Liver (tissue), 9 donors: ENCODE measurements around the gene NCAPG2. TPM values are rescaled to one million over a fixed set of nuclear protein-coding genes. Genes with fewer than 3 reads are reported as not detected.
A peak's percentile ranks its signal among the peaks of the same experiment; 100 is the strongest.
"Not testable (repeated sequence)": the region's sequence is repeated elsewhere in the genome, so short reads cannot be mapped to it uniquely, and the experiment has no call there.

ENCODE experiments used
- DNase-seq: peaks from one replicate; pipeline ENCODE4 v3.0.0-alpha.2; 2017; ENCODE audit warnings: low spot score
- H3K27ac ChIP-seq, 2 donors: one replicate each; pipeline ENCODE4 v1.7.0; 2013; ENCODE audit warnings: inconsistent platforms in 2 of 2, low read length in 2 of 2, control low read depth in 1 of 2, low read depth in 1 of 2, mild to moderate bottlenecking in 1 of 2
- H3K27me3 ChIP-seq, 4 donors: one replicate each; pipeline versions ENCODE4 v1.6.1 to v1.7.0; 2013; ENCODE audit warnings: low read length in 3 of 4, inconsistent platforms in 1 of 4, mild to moderate bottlenecking in 1 of 4, moderate library complexity in 1 of 4; ENCODE audit not compliant: control insufficient read depth in 4 of 4, insufficient read depth in 4 of 4
- H3K36me3 ChIP-seq, 4 donors: one replicate each; pipeline versions ENCODE4 v1.6.1 to v1.7.0; 2013; ENCODE audit warnings: low read length in 3 of 4, mild to moderate bottlenecking in 3 of 4, low read depth in 1 of 4, moderate library complexity in 1 of 4; ENCODE audit not compliant: control insufficient read depth in 4 of 4, insufficient read depth in 3 of 4
- H3K4me1 ChIP-seq, 4 donors: one replicate each; pipeline versions ENCODE4 v1.6.1 to v1.7.0; 2013; ENCODE audit warnings: low read length in 3 of 4, mild to moderate bottlenecking in 3 of 4, moderate library complexity in 1 of 4; ENCODE audit not compliant: control insufficient read depth in 4 of 4, insufficient read depth in 4 of 4
- H3K4me3 ChIP-seq, 3 donors: one replicate each; pipeline versions ENCODE4 v1.6.1 to v1.7.0; 2013; ENCODE audit warnings: low read length in 3 of 3, control low read depth in 1 of 3, low read depth in 1 of 3, mild to moderate bottlenecking in 1 of 3
- H3K9ac ChIP-seq, 2 donors: one replicate each; pipeline ENCODE4 v1.7.0; 2013; ENCODE audit warnings: low read length in 2 of 2, mild to moderate bottlenecking in 2 of 2, moderate library complexity in 2 of 2, control low read depth in 1 of 2, low read depth in 1 of 2
- H3K9me3 ChIP-seq, 4 donors: one replicate each; pipeline versions ENCODE4 v1.6.1 to v1.7.0; 2013; ENCODE audit warnings: low read length in 3 of 4; ENCODE audit not compliant: control insufficient read depth in 4 of 4
- GABPA ChIP-seq, 2 donors: IDR thresholded peaks in 1 of 2; conservative IDR thresholded peaks in 1 of 2; 2 replicates each; pipeline ENCODE4 v1.6.1; 2016; ENCODE audit warnings: antibody characterized with exemption in 2 of 2, mild to moderate bottlenecking in 1 of 2, moderate library complexity in 1 of 2
- HNF4A ChIP-seq, 2 donors: conservative IDR thresholded peaks; 2 replicates each; pipeline ENCODE4 v1.6.1; 2016; ENCODE audit warnings: antibody characterized with exemption in 2 of 2, mild to moderate bottlenecking in 2 of 2
- HNF4G ChIP-seq: IDR thresholded peaks from 2 replicates; pipeline ENCODE4 v1.6.1; 2016; ENCODE audit warnings: antibody characterized with exemption
- JUND ChIP-seq, 2 donors: IDR thresholded peaks; 2 replicates each; pipeline ENCODE4 v1.6.1; 2016; ENCODE audit warnings: antibody characterized with exemption in 2 of 2
- NR2F2 ChIP-seq: IDR thresholded peaks from 2 replicates; pipeline ENCODE4 v1.6.1; 2016; ENCODE audit warnings: antibody characterized with exemption
- RAD21 ChIP-seq, 2 donors: IDR thresholded peaks; 2 replicates each; pipeline ENCODE4 v1.6.1; 2016; ENCODE audit warnings: antibody characterized with exemption in 2 of 2, mild to moderate bottlenecking in 2 of 2
- RXRA ChIP-seq, 2 donors: IDR thresholded peaks; 2 replicates each; pipeline ENCODE4 v1.6.1; 2017 to 2018; ENCODE audit warnings: antibody characterized with exemption in 2 of 2, mild to moderate bottlenecking in 1 of 2
- SP1 ChIP-seq: IDR thresholded peaks from 2 replicates; pipeline ENCODE4 v1.6.1; 2018; ENCODE audit warnings: antibody characterized with exemption, mild to moderate bottlenecking
- YY1 ChIP-seq: IDR thresholded peaks from 2 replicates; pipeline ENCODE4 v1.6.1; 2016; ENCODE audit warnings: antibody characterized with exemption, mild to moderate bottlenecking
- WGBS: extraction: QIAGEN DNeasy Blood & Tissue Kit; methylation state at CpG from one replicate; pipeline ENCODE4 v1.1.7; 2013; 5-methylcytosine and 5-hydroxymethylcytosine counted together
- polyA plus RNA-seq, 2 donors: library from polyadenylated mRNA; stranded (reverse) in 1 of 2; unstranded in 1 of 2; fragments of 200-250 nt in 1 of 2; fragments of >200 nt in 1 of 2; fragmentation: Nextera tagmentation in 1 of 2; extraction: Ambion mirVana in 1 of 2; gene quantifications; one replicate each; pipeline versions ENCODE4 v1.2.1 to v1.2.3, GENCODE V29; 2013 to 2015
- total RNA-seq, 2 donors: library from RNA; depleted of rRNA; stranded (reverse); fragments of >200 nt; gene quantifications; one replicate each; pipeline ENCODE4 v1.2.3, GENCODE V29; 2014
- TF ChIP-seq, protein P1 (sequence below): IDR thresholded peaks from 2 replicates; pipeline ENCODE4 v1.6.1; 2016; ENCODE audit warnings: antibody characterized with exemption, mild to moderate bottlenecking
- TF ChIP-seq, protein P2 (sequence below): IDR thresholded peaks from 2 replicates; pipeline ENCODE4 v1.6.1; 2016; ENCODE audit warnings: antibody characterized with exemption
- TF ChIP-seq, protein P3 (sequence below): IDR thresholded peaks from 2 replicates; pipeline ENCODE4 v1.6.1; 2016; ENCODE audit warnings: antibody characterized with exemption
- donor health status: healthy.
- donor health status: healthy.
- donor health status: healthy.
- donor health status: healthy.
- donor health status: healthy.

The NCAPG2 gene
- total and polyA plus RNA-seq, 4 donors = 0.89 to 37.4 (median 3.7) TPM

DNA sequence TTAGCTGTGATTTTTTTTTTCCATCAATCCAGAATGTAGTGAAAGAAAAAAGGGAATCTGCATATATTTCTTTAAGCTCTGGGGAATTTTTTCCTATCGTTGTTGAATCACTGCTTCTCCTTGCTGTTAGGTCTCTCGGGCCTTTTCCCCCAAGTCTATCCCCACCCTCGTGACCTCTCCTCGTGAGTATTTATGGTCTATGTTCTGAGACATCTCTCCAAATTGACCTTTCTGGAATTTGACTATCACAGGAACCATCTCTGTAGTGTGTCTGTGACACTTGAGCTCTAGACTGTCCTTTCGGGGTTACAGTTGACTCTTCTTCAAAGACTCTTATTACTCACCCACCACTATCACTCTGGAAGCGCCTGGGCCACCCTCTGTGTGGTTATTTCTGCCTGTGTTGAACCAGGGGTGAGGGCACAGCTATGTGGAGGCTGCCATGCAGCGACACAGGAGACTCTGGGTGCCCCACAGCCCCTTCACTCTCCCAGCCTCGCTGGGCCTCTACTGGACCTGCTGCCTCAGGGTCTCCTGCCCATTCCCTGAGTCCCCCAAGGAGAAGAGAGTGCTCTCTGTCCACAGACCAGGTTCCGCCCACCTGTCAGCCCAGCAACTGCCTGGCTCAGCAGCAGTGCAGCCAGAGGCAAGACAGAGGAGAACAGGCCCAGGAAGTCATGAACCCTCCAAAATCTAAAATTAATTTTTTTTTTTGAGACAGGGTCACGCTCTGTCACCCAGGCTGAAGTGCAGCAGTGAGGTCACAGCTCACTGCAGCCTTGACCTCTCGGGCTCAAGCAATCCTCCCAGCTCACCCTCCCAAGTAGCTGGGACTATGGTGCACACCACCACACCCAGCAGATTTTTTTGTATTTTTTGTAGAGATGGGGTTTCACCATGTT lies 71.3 kb downstream of the NCAPG2 start:
- Histone ChIP-seq H3K36me3 (no peaks in the 10 kb centered on the region), H3K27ac (no peak overlapping the region), H3K27me3 (no peaks in the 10 kb centered on the region), H3K9me3 (no peaks in the 10 kb centered on the region), H3K4me1 (peaks cover 0 to 6% (median 0%) of the 10 kb centered on the region in 4 donors), H3K9ac (no peak overlapping the region), H3K4me3 (no peak overlapping the region)
- no peak for DNase-seq
- 95% methylated on average over 11 of the region's 11 CpGs for WGBS
- TF ChIP-seq SP1 (no peak), GABPA (IDR thresholded peaks at IDR 0.05 in 1 of 2, conservative IDR thresholded peaks at IDR 0.05 in 1 of 2) (no peak), NR2F2 (no peak), HNF4A (conservative IDR thresholded peaks at IDR 0.05) (no peak)
- TF ChIP-seq, protein P1, sequence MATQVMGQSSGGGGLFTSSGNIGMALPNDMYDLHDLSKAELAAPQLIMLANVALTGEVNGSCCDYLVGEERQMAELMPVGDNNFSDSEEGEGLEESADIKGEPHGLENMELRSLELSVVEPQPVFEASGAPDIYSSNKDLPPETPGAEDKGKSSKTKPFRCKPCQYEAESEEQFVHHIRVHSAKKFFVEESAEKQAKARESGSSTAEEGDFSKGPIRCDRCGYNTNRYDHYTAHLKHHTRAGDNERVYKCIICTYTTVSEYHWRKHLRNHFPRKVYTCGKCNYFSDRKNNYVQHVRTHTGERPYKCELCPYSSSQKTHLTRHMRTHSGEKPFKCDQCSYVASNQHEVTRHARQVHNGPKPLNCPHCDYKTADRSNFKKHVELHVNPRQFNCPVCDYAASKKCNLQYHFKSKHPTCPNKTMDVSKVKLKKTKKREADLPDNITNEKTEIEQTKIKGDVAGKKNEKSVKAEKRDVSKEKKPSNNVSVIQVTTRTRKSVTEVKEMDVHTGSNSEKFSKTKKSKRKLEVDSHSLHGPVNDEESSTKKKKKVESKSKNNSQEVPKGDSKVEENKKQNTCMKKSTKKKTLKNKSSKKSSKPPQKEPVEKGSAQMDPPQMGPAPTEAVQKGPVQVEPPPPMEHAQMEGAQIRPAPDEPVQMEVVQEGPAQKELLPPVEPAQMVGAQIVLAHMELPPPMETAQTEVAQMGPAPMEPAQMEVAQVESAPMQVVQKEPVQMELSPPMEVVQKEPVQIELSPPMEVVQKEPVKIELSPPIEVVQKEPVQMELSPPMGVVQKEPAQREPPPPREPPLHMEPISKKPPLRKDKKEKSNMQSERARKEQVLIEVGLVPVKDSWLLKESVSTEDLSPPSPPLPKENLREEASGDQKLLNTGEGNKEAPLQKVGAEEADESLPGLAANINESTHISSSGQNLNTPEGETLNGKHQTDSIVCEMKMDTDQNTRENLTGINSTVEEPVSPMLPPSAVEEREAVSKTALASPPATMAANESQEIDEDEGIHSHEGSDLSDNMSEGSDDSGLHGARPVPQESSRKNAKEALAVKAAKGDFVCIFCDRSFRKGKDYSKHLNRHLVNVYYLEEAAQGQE = no peak

DNA sequence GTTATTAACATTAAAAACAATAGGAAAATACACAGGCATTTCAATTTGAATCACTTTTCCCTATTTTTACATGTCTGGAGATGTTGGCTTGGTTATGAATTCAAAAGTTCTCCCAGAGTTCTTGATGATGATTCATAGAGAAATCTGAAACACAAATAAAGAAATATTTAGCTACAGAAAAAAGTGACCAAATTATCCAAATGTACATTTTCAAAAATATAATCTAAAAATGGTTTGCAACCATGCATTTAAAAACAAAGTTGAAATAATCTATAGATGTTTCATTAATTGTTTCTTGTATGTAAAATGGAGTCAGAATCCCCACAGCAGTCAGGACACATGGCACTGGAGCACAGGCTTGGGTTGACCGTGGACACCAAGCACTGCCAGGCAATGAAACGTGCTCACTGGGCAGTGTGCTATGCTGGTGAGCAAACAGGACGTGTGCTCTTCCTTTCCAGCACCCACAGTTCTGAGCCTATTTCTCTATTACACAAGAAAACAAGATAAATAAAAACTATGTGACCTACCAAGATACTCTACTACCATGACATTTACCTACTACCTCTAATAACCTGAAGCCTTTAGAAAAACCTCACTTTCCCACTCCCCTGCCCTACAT lies 72.9 kb downstream of the NCAPG2 start:
- Histone ChIP-seq H3K9ac (no peak overlapping the region), H3K9me3 (no peaks in the 10 kb centered on the region), H3K36me3 (peaks cover 0 to 3% (median 0%) of the 10 kb centered on the region in 4 donors), H3K27ac (no peak overlapping the region), H3K4me3 (no peak overlapping the region), H3K27me3 (no peaks in the 10 kb centered on the region), H3K4me1 (peaks cover 0 to 1% (median 0%) of the 10 kb centered on the region in 4 donors)
- TF ChIP-seq, protein P2, sequence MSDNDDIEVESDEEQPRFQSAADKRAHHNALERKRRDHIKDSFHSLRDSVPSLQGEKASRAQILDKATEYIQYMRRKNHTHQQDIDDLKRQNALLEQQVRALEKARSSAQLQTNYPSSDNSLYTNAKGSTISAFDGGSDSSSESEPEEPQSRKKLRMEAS = peak; percentile 40
- TF ChIP-seq JUND (IDR thresholded peaks at IDR 0.05) = no peak
- peak in 1 of 2 donors; percentile 10 for TF ChIP-seq RAD21 (IDR thresholded peaks at IDR 0.05)
- TF ChIP-seq YY1 = peak; percentile 40
- peak in 1 of 2 donors; percentile 71 for TF ChIP-seq RXRA (IDR thresholded peaks at IDR 0.05)
- no peak for TF ChIP-seq HNF4G
- TF ChIP-seq, protein P1 = peak; percentile 50
- peak in 1 of 2 donors; percentile 56 for TF ChIP-seq HNF4A (conservative IDR thresholded peaks at IDR 0.05)
- TF ChIP-seq, protein P3, sequence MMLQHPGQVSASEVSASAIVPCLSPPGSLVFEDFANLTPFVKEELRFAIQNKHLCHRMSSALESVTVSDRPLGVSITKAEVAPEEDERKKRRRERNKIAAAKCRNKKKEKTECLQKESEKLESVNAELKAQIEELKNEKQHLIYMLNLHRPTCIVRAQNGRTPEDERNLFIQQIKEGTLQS = no peak
- DNase-seq = no peak
- WGBS = 42% methylated on average over 3 of the region's 3 CpGs

DNA sequence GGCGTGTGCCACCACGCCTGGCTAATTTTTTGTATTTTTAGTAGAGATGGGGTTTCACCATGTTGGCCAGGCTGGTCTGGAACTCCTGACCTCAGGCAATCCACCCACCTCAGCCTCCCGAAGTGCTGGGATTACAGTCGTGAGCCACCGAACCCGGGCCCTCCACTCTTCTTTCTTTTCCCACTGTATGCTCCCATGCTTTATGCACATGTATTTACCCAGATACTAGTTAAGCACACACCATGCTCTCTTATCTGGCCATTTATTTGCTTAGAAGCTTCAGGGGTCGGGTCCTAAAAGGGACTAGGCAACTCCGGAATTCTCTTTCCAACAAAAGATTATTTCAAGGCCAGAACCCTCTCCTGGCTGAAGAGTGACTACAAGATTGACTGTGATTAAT lies 78.3 kb downstream of the NCAPG2 start:
- not testable (repeated sequence) for H3K9ac ChIP-seq, H3K27ac ChIP-seq, H3K4me1 ChIP-seq, H3K27me3 ChIP-seq, H3K36me3 ChIP-seq, DNase-seq, H3K9me3 ChIP-seq, H3K4me3 ChIP-seq
- 75% methylated on average over 8 of the region's 8 CpGs for WGBS
